Measurements from ENCODE around the gene DPCD. TPM values are rescaled to one million over a fixed set of nuclear protein-coding genes. Genes with fewer than 3 reads are reported as not detected.

The DPCD gene
- total and polyA plus RNA-seq, 2 of the 8 experiments (the other 6 are each of a cell fraction or from before 2014, with no cell fraction given), result 21.2 to 31.4 TPM

DNA sequence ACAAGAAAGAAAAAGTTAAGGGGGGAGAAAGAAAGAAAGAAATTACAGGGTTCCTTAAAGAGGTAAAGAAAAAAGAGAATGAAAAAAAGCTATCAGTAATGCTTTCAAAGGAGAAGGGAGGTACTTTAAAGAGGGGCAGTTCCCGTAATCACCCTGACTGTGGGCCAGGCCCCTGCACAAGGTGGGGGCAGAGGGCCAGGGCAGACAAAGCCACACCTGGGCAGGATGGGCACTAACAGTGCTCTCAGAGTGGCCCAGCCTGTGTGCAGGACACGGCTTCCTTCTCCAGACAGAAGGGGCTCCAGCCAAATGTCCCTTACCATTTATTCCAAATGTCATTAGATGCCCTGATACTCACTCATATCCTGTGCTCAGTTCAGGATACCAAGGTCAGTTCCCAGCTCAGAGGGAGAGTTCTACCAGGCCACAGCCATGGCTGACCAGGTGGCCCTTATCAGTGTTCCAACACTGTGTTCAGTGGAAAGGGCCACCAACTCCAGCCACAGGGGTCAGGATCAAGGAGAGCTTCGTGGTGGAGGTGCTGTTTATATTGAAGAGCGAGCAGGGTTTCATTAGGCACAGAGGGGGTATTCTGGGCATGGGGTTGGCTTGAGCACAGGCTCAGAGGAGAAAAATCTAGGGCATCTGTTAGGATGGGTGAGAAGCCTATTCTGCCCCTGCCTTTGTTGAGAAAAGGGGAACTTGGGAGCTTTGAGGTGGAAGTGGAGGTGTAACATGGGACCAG lies 29.9 kb downstream of the DPCD start (continued):
- TF ChIP-seq, protein P1, sequence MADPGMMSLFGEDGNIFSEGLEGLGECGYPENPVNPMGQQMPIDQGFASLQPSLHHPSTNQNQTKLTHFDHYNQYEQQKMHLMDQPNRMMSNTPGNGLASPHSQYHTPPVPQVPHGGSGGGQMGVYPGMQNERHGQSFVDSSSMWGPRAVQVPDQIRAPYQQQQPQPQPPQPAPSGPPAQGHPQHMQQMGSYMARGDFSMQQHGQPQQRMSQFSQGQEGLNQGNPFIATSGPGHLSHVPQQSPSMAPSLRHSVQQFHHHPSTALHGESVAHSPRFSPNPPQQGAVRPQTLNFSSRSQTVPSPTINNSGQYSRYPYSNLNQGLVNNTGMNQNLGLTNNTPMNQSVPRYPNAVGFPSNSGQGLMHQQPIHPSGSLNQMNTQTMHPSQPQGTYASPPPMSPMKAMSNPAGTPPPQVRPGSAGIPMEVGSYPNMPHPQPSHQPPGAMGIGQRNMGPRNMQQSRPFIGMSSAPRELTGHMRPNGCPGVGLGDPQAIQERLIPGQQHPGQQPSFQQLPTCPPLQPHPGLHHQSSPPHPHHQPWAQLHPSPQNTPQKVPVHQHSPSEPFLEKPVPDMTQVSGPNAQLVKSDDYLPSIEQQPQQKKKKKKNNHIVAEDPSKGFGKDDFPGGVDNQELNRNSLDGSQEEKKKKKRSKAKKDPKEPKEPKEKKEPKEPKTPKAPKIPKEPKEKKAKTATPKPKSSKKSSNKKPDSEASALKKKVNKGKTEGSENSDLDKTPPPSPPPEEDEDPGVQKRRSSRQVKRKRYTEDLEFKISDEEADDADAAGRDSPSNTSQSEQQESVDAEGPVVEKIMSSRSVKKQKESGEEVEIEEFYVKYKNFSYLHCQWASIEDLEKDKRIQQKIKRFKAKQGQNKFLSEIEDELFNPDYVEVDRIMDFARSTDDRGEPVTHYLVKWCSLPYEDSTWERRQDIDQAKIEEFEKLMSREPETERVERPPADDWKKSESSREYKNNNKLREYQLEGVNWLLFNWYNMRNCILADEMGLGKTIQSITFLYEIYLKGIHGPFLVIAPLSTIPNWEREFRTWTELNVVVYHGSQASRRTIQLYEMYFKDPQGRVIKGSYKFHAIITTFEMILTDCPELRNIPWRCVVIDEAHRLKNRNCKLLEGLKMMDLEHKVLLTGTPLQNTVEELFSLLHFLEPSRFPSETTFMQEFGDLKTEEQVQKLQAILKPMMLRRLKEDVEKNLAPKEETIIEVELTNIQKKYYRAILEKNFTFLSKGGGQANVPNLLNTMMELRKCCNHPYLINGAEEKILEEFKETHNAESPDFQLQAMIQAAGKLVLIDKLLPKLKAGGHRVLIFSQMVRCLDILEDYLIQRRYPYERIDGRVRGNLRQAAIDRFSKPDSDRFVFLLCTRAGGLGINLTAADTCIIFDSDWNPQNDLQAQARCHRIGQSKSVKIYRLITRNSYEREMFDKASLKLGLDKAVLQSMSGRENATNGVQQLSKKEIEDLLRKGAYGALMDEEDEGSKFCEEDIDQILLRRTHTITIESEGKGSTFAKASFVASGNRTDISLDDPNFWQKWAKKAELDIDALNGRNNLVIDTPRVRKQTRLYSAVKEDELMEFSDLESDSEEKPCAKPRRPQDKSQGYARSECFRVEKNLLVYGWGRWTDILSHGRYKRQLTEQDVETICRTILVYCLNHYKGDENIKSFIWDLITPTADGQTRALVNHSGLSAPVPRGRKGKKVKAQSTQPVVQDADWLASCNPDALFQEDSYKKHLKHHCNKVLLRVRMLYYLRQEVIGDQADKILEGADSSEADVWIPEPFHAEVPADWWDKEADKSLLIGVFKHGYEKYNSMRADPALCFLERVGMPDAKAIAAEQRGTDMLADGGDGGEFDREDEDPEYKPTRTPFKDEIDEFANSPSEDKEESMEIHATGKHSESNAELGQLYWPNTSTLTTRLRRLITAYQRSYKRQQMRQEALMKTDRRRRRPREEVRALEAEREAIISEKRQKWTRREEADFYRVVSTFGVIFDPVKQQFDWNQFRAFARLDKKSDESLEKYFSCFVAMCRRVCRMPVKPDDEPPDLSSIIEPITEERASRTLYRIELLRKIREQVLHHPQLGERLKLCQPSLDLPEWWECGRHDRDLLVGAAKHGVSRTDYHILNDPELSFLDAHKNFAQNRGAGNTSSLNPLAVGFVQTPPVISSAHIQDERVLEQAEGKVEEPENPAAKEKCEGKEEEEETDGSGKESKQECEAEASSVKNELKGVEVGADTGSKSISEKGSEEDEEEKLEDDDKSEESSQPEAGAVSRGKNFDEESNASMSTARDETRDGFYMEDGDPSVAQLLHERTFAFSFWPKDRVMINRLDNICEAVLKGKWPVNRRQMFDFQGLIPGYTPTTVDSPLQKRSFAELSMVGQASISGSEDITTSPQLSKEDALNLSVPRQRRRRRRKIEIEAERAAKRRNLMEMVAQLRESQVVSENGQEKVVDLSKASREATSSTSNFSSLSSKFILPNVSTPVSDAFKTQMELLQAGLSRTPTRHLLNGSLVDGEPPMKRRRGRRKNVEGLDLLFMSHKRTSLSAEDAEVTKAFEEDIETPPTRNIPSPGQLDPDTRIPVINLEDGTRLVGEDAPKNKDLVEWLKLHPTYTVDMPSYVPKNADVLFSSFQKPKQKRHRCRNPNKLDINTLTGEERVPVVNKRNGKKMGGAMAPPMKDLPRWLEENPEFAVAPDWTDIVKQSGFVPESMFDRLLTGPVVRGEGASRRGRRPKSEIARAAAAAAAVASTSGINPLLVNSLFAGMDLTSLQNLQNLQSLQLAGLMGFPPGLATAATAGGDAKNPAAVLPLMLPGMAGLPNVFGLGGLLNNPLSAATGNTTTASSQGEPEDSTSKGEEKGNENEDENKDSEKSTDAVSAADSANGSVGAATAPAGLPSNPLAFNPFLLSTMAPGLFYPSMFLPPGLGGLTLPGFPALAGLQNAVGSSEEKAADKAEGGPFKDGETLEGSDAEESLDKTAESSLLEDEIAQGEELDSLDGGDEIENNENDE (IDR thresholded peaks at IDR 0.05; ENCODE audit: insufficient replicate concordance, low read length), result no peak
- TF ChIP-seq SAP30 (IDR thresholded peaks at IDR 0.05; ENCODE audit: insufficient read depth, insufficient replicate concordance, low read length) (no peak), JUN (IDR thresholded peaks at IDR 0.05; ENCODE audit: low read depth, low read length) (no peak), SIRT6 (IDR thresholded peaks at IDR 0.05; ENCODE audit: low read length) (no peak), EP300 (IDR thresholded peaks at IDR 0.05; ENCODE audit: borderline replicate concordance in 1 of 2, low read depth in 2 of 2, low read length in 2 of 2) (no peak), HDAC2 (IDR thresholded peaks at IDR 0.05; ENCODE audit: borderline replicate concordance in 1 of 2, low read depth in 2 of 2, low read length in 2 of 2) (no peak), CREB1 (IDR thresholded peaks at IDR 0.05) (no peak), RFX5 (IDR thresholded peaks at IDR 0.05; ENCODE audit: borderline replicate concordance, low read depth, low read length) (no peak), FOSL1 (IDR thresholded peaks at IDR 0.05; ENCODE audit: insufficient read depth, low read depth, low read length) (no peak)
- TF ChIP-seq, protein P2, sequence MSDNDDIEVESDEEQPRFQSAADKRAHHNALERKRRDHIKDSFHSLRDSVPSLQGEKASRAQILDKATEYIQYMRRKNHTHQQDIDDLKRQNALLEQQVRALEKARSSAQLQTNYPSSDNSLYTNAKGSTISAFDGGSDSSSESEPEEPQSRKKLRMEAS (IDR thresholded peaks at IDR 0.05), result no peak

All from H1 (cell line).